Right lobe of liver (tissue), 6 donors: Measurements from ENCODE around the gene PAX3. TPM values are rescaled to one million over a fixed set of nuclear protein-coding genes. Genes with fewer than 3 reads are reported as not detected.
A peak's percentile ranks its signal among the peaks of the same experiment; 100 is the strongest.

Source experiments
- ATAC-seq, 4 donors: fragments of 200-7000 bp; cut with Tn5 transposase; one replicate each; pipeline ENCODE4 v1.9.1; 2020; ENCODE audit warnings: mild to moderate bottlenecking in 4 of 4, moderate library complexity in 4 of 4
- DNase-seq, 3 donors: peaks; one replicate each; pipeline ENCODE4 v3.0.0-alpha.2; 2020
- H3K27ac ChIP-seq, 3 donors: fragments of 200-600 bp; one replicate each; pipeline ENCODE4 v1.8.0; 2022
- H3K27me3 ChIP-seq, 2 donors: fragments of 200-600 bp; one replicate each; pipeline ENCODE4 v1.8.0; 2022
- H3K36me3 ChIP-seq, 4 donors: fragments of 200-600 bp; sonication (generic) in 1 of 4; one replicate each; pipeline versions ENCODE4 v1.5.1 to v1.8.0; 2017 to 2022; ENCODE audit warnings: control low read depth in 1 of 4
- H3K4me1 ChIP-seq, 4 donors: fragments of 200-600 bp; sonication (generic) in 1 of 4; one replicate each; pipeline versions ENCODE4 v1.5.1 to v1.8.0; 2017 to 2022; ENCODE audit warnings: control low read depth in 1 of 4
- H3K4me3 ChIP-seq, 3 donors: fragments of 200-600 bp; one replicate each; pipeline ENCODE4 v1.8.0; 2022
- H3K9me3 ChIP-seq, 4 donors: fragments of 200-600 bp; sonication (generic) in 1 of 4; one replicate each; pipeline versions ENCODE4 v1.5.1 to v1.8.0; 2017 to 2022; ENCODE audit warnings: control low read depth in 1 of 4
- CTCF ChIP-seq, 4 donors: fragments of 200-600 bp in 3 of 4; fragments of 450-650 bp in 1 of 4; IDR thresholded peaks; one replicate each; pipeline versions ENCODE4 v1.5.1 to v1.8.0; 2016 to 2022; ENCODE audit warnings: antibody characterized with exemption in 4 of 4, mild to moderate bottlenecking in 2 of 4
- POLR2A ChIP-seq: fragments of 450-650 bp; IDR thresholded peaks from one replicate; pipeline ENCODE4 v1.6.1; 2017; ENCODE audit warnings: antibody characterized with exemption, mild to moderate bottlenecking
- WGBS: methylation state at CpG from one replicate; pipeline ENCODE4 v1.1.6; 2018; ENCODE audit warnings: low coverage, low lambda C conversion rate; ENCODE audit not compliant: insufficient coverage; ENCODE audit errors: missing lambda C conversion rate; 5-methylcytosine and 5-hydroxymethylcytosine counted together
- intact Hi-C, 2 donors: fragments of 100-400 bp; cut with DNase I; formaldehyde crosslinking; loops; one replicate each; pipeline versions ENCODE4 v1.11.2 to v1.14.1; 2022
- total RNA-seq, 6 experiments: library from RNA; depleted of rRNA in 2 of 6; stranded (reverse); fragments of >200 nt in 2 of 6; fragmentation: NEBNext Ultra II Directional in 3 of 6; extraction: Animal tissue kit (Norgen Biotek cat#: 25700) in 3 of 6; gene quantifications; one replicate each; pipeline versions ENCODE4 v1.1.0 to v1.2.4, GENCODE V29; 2016 to 2023
- donor health status: DM: no; HTN: yes; CAD: no.
- donor health status: DM: no; HTN: no; CAD: no.
- donor health status: DM: no; HTN: no; CAD: no.
- donor health status: DM: no; HTN: yes; CAD: no.
- donor health status: DM: no; HTN: yes; CAD: no.

PAX3 gene
- total RNA-seq, 6 experiments from 2014 or later: not detected

DNA sequence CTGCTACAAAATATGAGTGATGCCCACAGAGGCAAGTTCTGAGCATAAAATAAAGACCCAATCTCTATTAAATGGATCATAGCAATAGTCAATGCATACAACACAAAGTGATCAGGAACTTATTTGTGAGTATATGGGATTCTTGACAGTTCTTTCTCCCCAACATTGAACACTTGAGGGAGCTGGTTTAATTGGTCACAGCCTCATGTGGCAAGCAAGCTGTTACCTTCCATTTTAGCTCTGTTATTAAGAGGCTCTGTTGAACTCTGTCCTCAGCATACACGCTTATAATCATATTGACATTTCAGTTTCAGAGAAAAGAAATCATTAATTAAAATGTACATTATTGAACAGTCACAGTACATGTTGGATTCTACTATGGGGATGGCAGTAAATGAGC lies 37.6 kb upstream of the PAX3 start:
- ATAC-seq: no peak
- 37% methylated on average over 1 of the region's 1 CpG for WGBS

GRCh38 chr2:222334914-222335313 lies 36.1 kb upstream of the PAX3 start:
- Histone ChIP-seq H3K36me3 (no peaks in the 10 kb centered on the region), H3K27me3 (no peaks in the 10 kb centered on the region), H3K9me3 (peaks cover 0 to 7% (median 0%) of the 10 kb centered on the region in 4 donors), H3K4me1 (no peaks in the 10 kb centered on the region), H3K27ac (no peak overlapping the region), H3K4me3 (no peak overlapping the region)
- intact Hi-C loops: no loop called here
- no peak for DNase-seq
- ATAC-seq: no peak
- TF ChIP-seq CTCF (IDR thresholded peaks at IDR 0.05): no peak
- no peak for TF ChIP-seq POLR2A
- 71% methylated on average over 2 of the region's 2 CpGs for WGBS

More for the DNA sequence above, 37.6 kb upstream of the PAX3 start:
- H3K27ac ChIP-seq: no peak overlapping the region
- H3K4me3 ChIP-seq: no peak overlapping the region
- no peaks in the 10 kb centered on the region for H3K36me3 ChIP-seq
- H3K9me3 ChIP-seq: peaks cover 0 to 7% (median 0%) of the 10 kb centered on the region in 4 donors
- H3K27me3 ChIP-seq: no peaks in the 10 kb centered on the region
- intact Hi-C loops: no loop called here
- no peaks in the 10 kb centered on the region for H3K4me1 ChIP-seq
- TF ChIP-seq CTCF (IDR thresholded peaks at IDR 0.05) (no peak), POLR2A (no peak)
- no peak for DNase-seq

GRCh38 chr2:222333397-222333796 lies 34.6 kb upstream of the PAX3 start:
- H3K36me3 ChIP-seq: no peaks in the 10 kb centered on the region
- DNase-seq: peak in 1 of 3 donors; percentile 39
- TF ChIP-seq CTCF (IDR thresholded peaks at IDR 0.05) (no peak), POLR2A (no peak)
- no peaks in the 10 kb centered on the region for H3K27me3 ChIP-seq
- ATAC-seq: no peak
- whole genome bisulfite sequencing: no CpG with 5 or more reads among the region's 2 CpGs
- intact Hi-C loops: no loop called here
- H3K4me1 ChIP-seq: no peaks in the 10 kb centered on the region
- H3K4me3 ChIP-seq: no peak overlapping the region
- H3K27ac ChIP-seq: no peak overlapping the region
- H3K9me3 ChIP-seq: peaks cover 0 to 7% (median 0%) of the 10 kb centered on the region in 4 donors

DNA sequence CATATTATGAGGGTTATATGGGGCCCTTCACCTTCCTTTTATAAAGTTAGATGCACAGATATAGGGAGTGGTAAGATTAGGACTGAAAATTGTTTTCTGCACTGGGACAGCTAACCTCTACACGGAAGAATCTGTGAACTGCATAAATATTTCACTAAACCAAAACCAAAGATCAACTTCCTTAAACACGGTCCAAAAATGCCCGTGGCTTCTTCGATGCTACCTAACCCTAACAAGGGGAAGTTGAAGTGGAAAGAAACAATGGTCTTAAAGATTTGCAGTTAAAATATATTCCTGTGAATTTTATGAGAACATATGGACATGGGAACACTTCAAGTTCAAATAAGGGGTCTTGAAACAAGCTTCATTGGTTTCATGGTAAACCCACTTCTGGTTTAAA lies 33.3 kb upstream of the PAX3 start:
- intact Hi-C loops: no loop called here
- Histone ChIP-seq H3K9me3 (peaks cover 0 to 7% (median 0%) of the 10 kb centered on the region in 4 donors), H3K36me3 (no peaks in the 10 kb centered on the region), H3K4me1 (no peaks in the 10 kb centered on the region), H3K4me3 (no peak overlapping the region), H3K27ac (no peak overlapping the region), H3K27me3 (no peaks in the 10 kb centered on the region)
- no peak for ATAC-seq
- DNase-seq: no peak
- TF ChIP-seq POLR2A (no peak), CTCF (IDR thresholded peaks at IDR 0.05) (no peak)
- WGBS: 60% methylated on average over 4 of the region's 4 CpGs

- WGBS: 66% methylated on average over 4 of the region's 4 CpGs
Observed at GRCh38 chr2:222330910-222331309, 32.1 kb upstream of the PAX3 start.

More at GRCh38 chr2:222330910-222331309, 32.1 kb upstream of the PAX3 start:
- no peak for DNase-seq
- ATAC-seq: no peak
- no peak overlapping the region for H3K27ac ChIP-seq
- no peak for TF ChIP-seq POLR2A
- TF ChIP-seq CTCF (IDR thresholded peaks at IDR 0.05): no peak
- intact Hi-C loops: no loop called here
- no peaks in the 10 kb centered on the region for H3K27me3 ChIP-seq
- H3K4me3 ChIP-seq: no peak overlapping the region
- H3K9me3 ChIP-seq: peaks cover 0 to 7% (median 0%) of the 10 kb centered on the region in 4 donors
- H3K36me3 ChIP-seq: no peaks in the 10 kb centered on the region
- no peaks in the 10 kb centered on the region for H3K4me1 ChIP-seq
